A673 (cell line): Measurements from ENCODE around the gene SEZ6L.

Experiments used
- CTCF ChIP-seq: fragments of 300-800, 200-600 bp; sonication (generic); conservative IDR thresholded peaks from 2 replicates; pipeline ENCODE4 v1.5.1; 2017; ENCODE audit warnings: low read depth, mild to moderate bottlenecking, antibody characterized with exemption, low read length, moderate library complexity, mixed read lengths
- EZH2 ChIP-seq: fragments of 200-600 bp; sonication (generic); IDR thresholded peaks from 2 replicates; pipeline ENCODE4 v1.6.1; 2017; ENCODE audit warnings: borderline replicate concordance, low read depth, mild to moderate bottlenecking, mixed read lengths, antibody characterized with exemption, low read length; ENCODE audit not compliant: poor library complexity, severe bottlenecking

- TF ChIP-seq CTCF (no peak), EZH2 (no peak)
Observed at GRCh38 chr22:26287382-26288225, 118.3 kb downstream of the SEZ6L start.
